T-helper 2 cell treated with Interferon-gamma antibody and Interleukin-4, amounts not matched to agents 100 ng/mL and 5 ng/mL, for 36 hours (primary cell): Measurements from ENCODE around the gene OR6B1. TPM values are rescaled to one million over a fixed set of nuclear protein-coding genes. Genes with fewer than 3 reads are reported as not detected.
"Not testable (repeated sequence)": the region's sequence is repeated elsewhere in the genome, so short reads cannot be mapped to it uniquely, and the experiment has no call there.

ENCODE experiments used
- intact Hi-C: fragments of 100-400 bp; cut with micrococcal nuclease; formaldehyde crosslinking; loops from one replicate; pipeline ENCODE4 v1.15.1; 2023
- total RNA-seq: library from RNA; stranded (reverse); gene quantifications from 2 replicates; pipeline ENCODE4 v1.2.3, GENCODE V29; 2022

The OR6B1 gene
- total RNA-seq, 1 donor from 2014 or later = not detected

DNA sequence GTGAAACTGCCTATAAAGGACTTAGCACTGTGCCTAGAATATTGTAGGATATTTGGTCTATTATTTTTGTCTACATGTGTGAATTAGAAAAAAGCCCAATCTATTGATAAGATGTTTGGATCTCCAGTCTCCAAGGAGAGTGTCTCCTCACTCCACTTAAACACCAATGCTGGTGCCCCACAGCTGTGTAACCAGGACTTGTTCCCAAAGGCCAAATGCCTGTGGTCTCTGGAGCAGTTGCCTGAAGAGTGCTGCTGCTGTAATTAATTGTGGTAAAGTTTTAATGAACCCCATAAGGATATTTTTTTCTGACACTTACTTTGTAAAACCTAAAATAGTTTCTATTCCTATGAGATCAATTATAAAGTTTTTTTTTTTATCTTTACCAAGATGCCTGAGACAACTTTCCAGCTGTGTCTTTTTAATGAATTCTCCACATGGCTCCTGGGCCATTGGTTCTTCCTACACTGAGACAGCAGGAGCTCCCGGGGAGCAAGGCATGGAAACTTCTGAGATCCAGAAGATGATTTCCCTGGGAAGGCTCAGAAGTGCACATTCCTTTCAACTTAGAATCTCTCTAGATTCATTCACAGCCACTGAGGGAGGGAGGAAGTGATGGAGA is 37.4 kb downstream of the OR6B1 start:
- intact Hi-C loops = no loop called here

DNA sequence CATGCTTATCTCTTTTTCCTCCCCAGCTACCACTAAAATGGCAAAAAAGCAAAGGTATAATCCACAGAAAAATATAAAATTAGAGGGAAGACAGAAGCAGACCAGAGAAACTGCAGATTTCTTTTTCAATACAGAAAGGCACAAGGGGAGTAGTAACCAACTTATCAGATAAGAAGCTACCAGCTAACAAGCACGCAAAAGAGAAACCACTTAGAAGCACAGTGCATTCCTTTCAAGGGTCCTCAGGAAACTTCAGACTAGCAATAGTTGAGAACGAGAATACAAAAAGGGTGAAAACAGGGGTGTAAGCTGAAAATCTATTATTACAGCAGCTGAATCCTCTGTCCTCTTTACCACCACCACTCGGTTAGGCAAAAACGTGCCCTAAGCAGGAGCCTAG is 38.8 kb downstream of the OR6B1 start:
- intact Hi-C loops = no loop called here

DNA sequence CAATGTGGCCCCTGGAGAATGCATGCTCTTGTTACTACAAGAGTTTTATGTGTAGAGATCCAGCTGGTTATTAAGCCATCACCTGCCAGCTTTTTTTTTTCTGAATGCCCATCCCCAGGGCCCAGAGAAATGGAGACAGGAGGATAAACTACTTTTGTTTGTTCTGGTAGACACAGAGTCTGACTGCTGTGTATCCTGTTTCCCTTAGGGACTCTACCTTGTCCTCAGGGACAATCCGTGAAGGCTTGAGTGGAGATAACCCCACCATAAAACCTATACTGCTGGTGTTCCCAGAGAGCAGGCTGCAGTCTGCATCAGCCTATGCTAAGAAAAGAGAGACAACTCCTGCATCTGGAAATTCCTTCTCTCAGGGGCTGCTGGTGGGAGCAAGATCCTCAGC is 48.5 kb downstream of the OR6B1 start, which contains the start of gene OR2A5:
Gene OR2A5 (plus strand): TSS at position 301 of the 400 bp plus-strand sequence. CDS start 1,454 bp downstream, outside the sequence.
- intact Hi-C loops = no loop called here

DNA sequence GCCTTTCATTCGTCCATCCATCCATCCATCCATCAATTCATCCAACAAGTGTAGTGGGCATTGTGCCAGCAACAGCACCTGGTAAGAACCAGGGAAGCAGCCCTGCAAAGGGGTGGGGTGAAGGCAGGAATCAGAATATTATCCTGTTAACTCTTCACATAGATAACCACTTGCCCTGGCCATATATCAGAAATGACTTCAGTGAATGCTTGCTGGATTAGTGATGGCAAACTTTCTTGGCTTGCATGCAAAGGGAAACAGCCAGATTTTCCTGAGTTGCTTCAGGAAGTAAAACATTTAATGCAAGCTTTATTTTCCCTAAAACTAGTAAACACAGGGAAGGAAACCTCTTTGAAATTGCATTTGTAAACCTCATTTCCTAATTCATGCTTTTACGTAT is 49.4 kb downstream of the OR6B1 start:
- intact Hi-C loops = no loop called here

DNA sequence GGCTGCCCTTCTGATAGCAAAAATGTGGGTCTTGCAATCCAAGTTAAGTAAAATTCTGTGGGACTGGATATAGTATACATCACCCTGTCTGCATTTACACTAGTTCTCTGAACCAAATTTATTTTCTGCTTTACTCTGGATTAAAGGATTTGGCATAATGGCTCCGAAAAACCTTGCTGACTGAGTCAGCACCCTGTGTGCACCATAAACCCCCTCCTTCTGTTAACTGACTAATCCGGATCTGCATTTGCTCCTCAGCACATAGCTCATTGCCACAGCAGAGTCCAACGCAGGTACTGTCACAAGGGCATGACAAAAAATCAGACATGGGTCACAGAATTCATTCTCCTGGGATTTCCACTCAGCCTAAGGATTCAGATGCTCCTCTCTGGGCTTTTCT is 50.0 kb downstream of the OR6B1 start:
- intact Hi-C loops = no loop called here

DNA sequence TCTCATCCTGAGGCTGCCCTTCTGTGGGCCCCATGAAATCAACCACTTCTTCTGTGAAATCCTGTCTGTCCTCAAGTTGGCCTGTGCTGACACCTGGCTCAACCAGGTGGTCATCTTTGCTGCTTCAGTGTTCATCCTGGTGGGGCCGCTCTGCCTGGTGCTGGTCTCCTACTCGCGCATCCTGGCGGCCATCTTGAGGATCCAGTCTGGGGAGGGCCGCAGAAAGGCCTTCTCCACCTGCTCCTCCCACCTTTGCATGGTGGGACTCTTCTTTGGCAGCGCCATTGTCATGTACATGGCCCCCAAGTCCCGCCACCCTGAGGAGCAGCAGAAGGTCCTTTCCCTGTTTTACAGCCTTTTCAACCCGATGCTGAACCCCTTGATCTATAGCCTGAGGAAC is 50.8 kb downstream of the OR6B1 start:
- intact Hi-C loops = not testable (repeated sequence)

DNA sequence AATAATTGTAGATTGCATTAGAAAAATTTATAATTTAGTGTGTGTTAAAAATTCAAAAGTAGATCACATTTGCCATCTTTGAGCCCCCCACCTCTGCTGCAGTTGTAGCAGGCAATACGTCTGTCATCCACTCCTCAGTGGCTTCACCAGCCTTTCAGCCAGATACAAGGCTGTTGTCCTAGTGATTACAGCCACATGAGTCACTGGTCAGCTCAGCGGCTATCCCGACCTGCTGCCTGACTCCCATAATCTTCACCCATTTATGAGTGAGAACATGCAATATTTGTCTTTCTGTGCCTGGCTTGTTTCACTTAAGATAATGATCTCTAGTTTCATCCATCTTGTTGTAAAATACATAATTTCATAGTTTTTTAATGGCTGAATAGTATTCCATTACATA is 57.8 kb downstream of the OR6B1 start:
- intact Hi-C loops = no loop called here

Other genes with a start within 250 kb of the OR6B1 start
- gene CTAGE6, start 242.6 kb upstream of the OR6B1 start, total RNA-seq = 0.98 and 1.2 TPM in 2 replicates
- gene TCAF1, start 98.1 kb upstream of the OR6B1 start, total RNA-seq = 15.7 and 16.0 TPM in 2 replicates
- gene OR2F2, start 65.1 kb upstream of the OR6B1 start, total RNA-seq = not detected in 2 replicates
- gene OR2F1, start 45.5 kb upstream of the OR6B1 start, total RNA-seq = not detected in 2 replicates
- not detected in 2 replicates for gene OR2A5, start 48.6 kb downstream of the OR6B1 start, total RNA-seq
- gene OR2A25, start 69.5 kb downstream of the OR6B1 start, total RNA-seq = not detected in 2 replicates
- gene OR2A12, start 86.0 kb downstream of the OR6B1 start, total RNA-seq = not detected in 2 replicates
- gene OR2A2, start 109.3 kb downstream of the OR6B1 start, total RNA-seq = not detected in 2 replicates
- gene OR2A14, start 122.9 kb downstream of the OR6B1 start, total RNA-seq = not detected in 2 replicates
- gene CTAGE4, start 183.1 kb downstream of the OR6B1 start, total RNA-seq = 2.3 and 2.4 TPM in 2 replicates
- 3.6 and 3.9 TPM in 2 replicates for gene ARHGEF35, start 195.5 kb downstream of the OR6B1 start, total RNA-seq
- gene OR2A42, start 239.3 kb downstream of the OR6B1 start, total RNA-seq = 0.16 TPM in 1 of 2 replicates, not detected in the other